ENCODE measurements around the gene LGALS7.

GRCh38 chr19:38736036-38736412, 37.3 kb downstream of the LGALS7 start:
- TF ChIP-seq CTCF (IDR thresholded peaks at IDR 0.05) (no peak), EZH2 (IDR thresholded peaks at IDR 0.05) (no peak)

All from neural progenitor cell (in vitro differentiated cells).